Erythroblast (primary cell): Measurements from ENCODE around the gene PROK1.
"Not testable (repeated sequence)": the region's sequence is repeated elsewhere in the genome, so short reads cannot be mapped to it uniquely, and the experiment has no call there.

Experiments
- DNase-seq, 2 experiments: peaks; one replicate each; lab custom pipeline; 2025; lab: John Stamatoyannopoulos, UW
- GATA1 ChIP-seq: IDR thresholded peaks from 2 replicates; pipeline ENCODE4 v1.6.1; 2011; ENCODE audit warnings: low read depth, mild to moderate bottlenecking, control low read depth, low read length, moderate library complexity
- POLR2A ChIP-seq: IDR thresholded peaks from 2 replicates; pipeline ENCODE4 v1.6.1; 2011; ENCODE audit warnings: mild to moderate bottlenecking, low read length

PROK1 gene

GRCh38 chr1:110424699-110425611, 26.0 kb upstream of the PROK1 start:
- no peak for DNase-seq
- TF ChIP-seq GATA1: no peak
- no peak for TF ChIP-seq POLR2A

- DNase-seq: no peak
- no peak for TF ChIP-seq POLR2A
Observed at GRCh38 chr1:110425612-110426152, 25.3 kb upstream of the PROK1 start.

GRCh38 chr1:110426854-110427253, 24.1 kb upstream of the PROK1 start:
- DNase-seq: no peak
- TF ChIP-seq POLR2A: no peak
- no peak for TF ChIP-seq GATA1

- no peak for TF ChIP-seq GATA1
- no peak for TF ChIP-seq POLR2A
- DNase-seq: no peak
Observed at GRCh38 chr1:110428946-110429345, 22.0 kb upstream of the PROK1 start.

GRCh38 chr1:110430366-110430765, 20.6 kb upstream of the PROK1 start:
- no peak for DNase-seq
- TF ChIP-seq POLR2A: no peak
- no peak for TF ChIP-seq GATA1

- TF ChIP-seq GATA1 (no peak), POLR2A (no peak)
- DNase-seq: no peak
Observed at GRCh38 chr1:110430901-110431300, 20.0 kb upstream of the PROK1 start.

GRCh38 chr1:110433213-110433612, 17.7 kb upstream of the PROK1 start:
- no peak for TF ChIP-seq GATA1
- no peak for TF ChIP-seq POLR2A
- no peak for DNase-seq

- TF ChIP-seq GATA1 (no peak), POLR2A (no peak)
- DNase-seq: peak; percentile 10 to 21
Observed at GRCh38 chr1:110433803-110434202, 17.1 kb upstream of the PROK1 start.

GRCh38 chr1:110434946-110435345, 16.0 kb upstream of the PROK1 start:
- DNase-seq: no peak
- no peak for TF ChIP-seq POLR2A
- no peak for TF ChIP-seq GATA1

GRCh38 chr1:110436635-110437034, 14.3 kb upstream of the PROK1 start:
- DNase-seq: no peak

GRCh38 chr1:110437645-110438299, 13.2 kb upstream of the PROK1 start:
- not testable (repeated sequence) for DNase-seq

More at GRCh38 chr1:110436635-110437034, 14.3 kb upstream of the PROK1 start:
- TF ChIP-seq GATA1: no peak
- no peak for TF ChIP-seq POLR2A

- DNase-seq: no peak
- no peak for TF ChIP-seq GATA1
- no peak for TF ChIP-seq POLR2A
Observed at GRCh38 chr1:110438893-110439292, 12.1 kb upstream of the PROK1 start.

GRCh38 chr1:110439873-110440272, 11.1 kb upstream of the PROK1 start:
- DNase-seq: not testable (repeated sequence)

- TF ChIP-seq GATA1 (no peak), POLR2A (no peak)
- no peak for DNase-seq
Observed at GRCh38 chr1:110440877-110441276, 10.1 kb upstream of the PROK1 start.

- no peak for TF ChIP-seq GATA1
- TF ChIP-seq POLR2A: no peak
- no peak for DNase-seq
Observed at GRCh38 chr1:110441888-110442287, 9.1 kb upstream of the PROK1 start.

- no peak for TF ChIP-seq GATA1
- TF ChIP-seq POLR2A: no peak
- DNase-seq: no peak
Observed at GRCh38 chr1:110443451-110443850, 7.5 kb upstream of the PROK1 start.
